Activated CD4-positive, alpha-beta T cell treated with anti-CD3 and anti-CD28 coated beads for 36 hours (primary cell): ENCODE results near the gene TMEM127. TPM values are rescaled to one million over a fixed set of nuclear protein-coding genes. Genes with fewer than 3 reads are reported as not detected.
A peak's percentile ranks its signal among the peaks of the same experiment; 100 is the strongest.
"Not testable (repeated sequence)": the region's sequence is repeated elsewhere in the genome, so short reads cannot be mapped to it uniquely, and the experiment has no call there.

Source experiments
- ATAC-seq: fragments of 200-7000 bp; cut with Tn5 transposase; one replicate; pipeline ENCODE4 v1.10.0; 2021; ENCODE audit warnings: mild to moderate bottlenecking, moderate library complexity
- CTCF ChIA-PET: fragments of 350-600 bp; sonication (Branson Sonifier 250); formaldehyde crosslinking; loops from one replicate; lab custom pipeline; 2021; ENCODE audit warnings: antibody characterized with exemption; lab: Charles Lee
- POLR2A ChIA-PET: fragments of 350-600 bp; sonication (Branson Sonifier 250); formaldehyde crosslinking; loops from one replicate; lab custom pipeline; 2021; ENCODE audit warnings: antibody characterized with exemption, inconsistent platforms; lab: Charles Lee
- DNase-seq: peaks from one replicate; pipeline ENCODE4 v3.0.0-alpha.2; 2020
- H3K27ac Mint-ChIP-seq: one replicate; pipeline ENCODE4 v1.8.0; 2021; ENCODE audit warnings: mixed read lengths
- H3K27me3 Mint-ChIP-seq: one replicate; pipeline ENCODE4 v1.8.0; 2021; ENCODE audit warnings: mixed read lengths
- H3K36me3 Mint-ChIP-seq: one replicate; pipeline ENCODE4 v1.8.0; 2021; ENCODE audit warnings: low read depth, mixed read lengths
- H3K4me1 Mint-ChIP-seq: one replicate; pipeline ENCODE4 v1.8.0; 2021; ENCODE audit warnings: mixed read lengths
- H3K4me3 Mint-ChIP-seq: one replicate; pipeline ENCODE4 v1.8.0; 2021; ENCODE audit warnings: mild to moderate bottlenecking, moderate library complexity, mixed read lengths
- H3K9me3 Mint-ChIP-seq: one replicate; pipeline ENCODE4 v1.8.0; 2021; ENCODE audit warnings: low read depth, mixed read lengths
- intact Hi-C, 2 experiments: fragments of 100-400 bp; cut with DNase I in 1 of 2; cut with micrococcal nuclease in 1 of 2; formaldehyde crosslinking; loops; one replicate each; pipeline versions ENCODE4 v1.14.2 to v1.15.1; 2022 to 2024; cut with DNase I, micrococcal nuclease
- total RNA-seq, 2 experiments: library from RNA; stranded (reverse); gene quantifications; one replicate each; pipeline ENCODE4 v1.2.3, GENCODE V29; 2021

TMEM127 gene
- total RNA-seq, 2 experiments from 2014 or later = 16.6 to 17.9 TPM

GRCh38 chr2:96294271-96294670 is 28.5 kb upstream of the TMEM127 start:
- ATAC-seq, DNase-seq, H3K9me3 Mint-ChIP-seq, intact Hi-C loops, H3K27me3 Mint-ChIP-seq, H3K4me1 Mint-ChIP-seq, H3K27ac Mint-ChIP-seq, H3K4me3 Mint-ChIP-seq: not testable (repeated sequence)
- peaks cover 86% of the 10 kb centered on the region for H3K36me3 Mint-ChIP-seq
- CTCF ChIA-PET = interaction anchor here (1.6 kb wide), 1 partner anchor 213 kb away, joined by 4 read pairs; no protein-coding TSS in a partner anchor
- POLR2A ChIA-PET = interaction anchor here (0.7 to 1.0 kb wide), 2 partner anchors 11 to 31 kb away, joined by 3 to 4 read pairs; partner anchors contain the start of gene ITPRIPL1

DNA sequence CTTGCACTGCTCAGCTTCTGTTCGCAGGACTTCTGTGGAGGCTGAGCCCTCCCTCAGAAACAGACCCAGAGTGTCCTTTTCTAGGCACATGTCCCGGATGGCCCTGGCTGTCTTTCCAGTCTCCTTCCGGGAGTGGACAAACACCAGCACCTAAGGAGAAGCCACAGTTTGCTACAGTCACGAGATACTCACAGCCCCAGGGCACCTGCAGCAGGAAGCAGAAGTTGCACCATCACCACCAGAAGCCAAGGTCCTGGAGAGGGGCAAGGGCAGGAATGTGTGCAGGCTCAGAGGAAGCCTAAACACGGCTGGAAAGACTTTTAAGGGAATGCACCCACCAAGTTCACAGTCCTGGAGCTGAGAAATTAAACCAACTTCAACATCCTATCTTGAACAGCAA is 26.0 kb upstream of the TMEM127 start:
- H3K9me3 Mint-ChIP-seq = no peaks in the 10 kb centered on the region
- ATAC-seq = no peak
- ChIA-PET CTCF (no interaction called here), POLR2A (no interaction called here)
- no peak for DNase-seq
- no peak overlapping the region for H3K27ac Mint-ChIP-seq
- H3K27me3 Mint-ChIP-seq = no peaks in the 10 kb centered on the region
- intact Hi-C loops = no loop called here
- H3K4me1 Mint-ChIP-seq = peaks cover 4% of the 10 kb centered on the region
- H3K4me3 Mint-ChIP-seq = no peak overlapping the region
- H3K36me3 Mint-ChIP-seq = peaks cover 86% of the 10 kb centered on the region

GRCh38 chr2:96287273-96287856 is 21.6 kb upstream of the TMEM127 start:
- Mint-ChIP-seq H3K9me3 (no peaks in the 10 kb centered on the region), H3K27me3 (no peaks in the 10 kb centered on the region), H3K36me3 (peaks cover 81% of the 10 kb centered on the region), H3K4me3 (no peak overlapping the region), H3K4me1 (peaks cover 4% of the 10 kb centered on the region), H3K27ac (peak overlapping the region; percentile 38)
- DNase-seq = no peak
- POLR2A ChIA-PET = interaction anchor here (0.6 kb wide), 1 partner anchor 232 kb away, joined by 3 read pairs; no protein-coding TSS in a partner anchor
- intact Hi-C loops = no loop called here
- CTCF ChIA-PET = interaction anchor here (0.6 to 1.1 kb wide), 2 partner anchors 113 to 131 kb away, joined by 3 read pairs; no protein-coding TSS in a partner anchor
- ATAC-seq = peak; percentile 51

DNA sequence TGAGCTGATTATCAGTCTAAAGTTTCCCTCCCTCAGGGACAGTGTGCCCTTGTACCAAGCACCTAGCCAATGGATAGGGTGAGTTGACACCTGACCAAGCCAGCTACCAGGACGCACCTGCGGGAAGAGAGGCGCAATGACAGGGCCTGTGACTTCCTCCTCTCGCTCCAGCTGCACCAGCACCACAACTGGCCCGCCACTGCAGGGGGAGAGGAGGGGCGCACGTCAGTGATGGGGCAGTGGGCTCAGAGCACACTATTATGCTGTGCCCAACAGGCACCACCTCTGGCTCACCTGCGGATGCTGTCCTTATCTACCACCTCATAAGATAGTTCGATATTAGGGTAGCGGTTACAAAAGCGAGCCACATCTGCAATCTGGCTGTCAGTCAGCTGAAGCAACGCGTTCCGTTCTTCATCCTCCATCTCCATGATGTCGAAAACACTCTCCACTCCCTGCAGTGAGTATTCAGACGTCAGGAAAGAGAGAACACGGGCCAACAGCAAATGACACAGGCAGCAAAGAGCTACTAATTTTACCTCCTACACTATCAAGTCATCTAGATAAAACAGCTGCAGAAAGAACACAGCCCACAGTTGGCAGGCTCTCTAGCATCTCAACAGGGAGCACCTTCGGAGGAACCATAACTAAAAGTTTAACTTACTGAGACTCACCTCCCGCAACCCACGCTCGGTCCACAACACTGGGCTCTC is 11.1 kb upstream of the TMEM127 start:
- Mint-ChIP-seq H3K4me1 (no peaks in the 10 kb centered on the region), H3K4me3 (no peak overlapping the region), H3K27ac (no peak overlapping the region), H3K36me3 (peaks cover 65% of the 10 kb centered on the region), H3K27me3 (no peaks in the 10 kb centered on the region), H3K9me3 (no peaks in the 10 kb centered on the region)
- POLR2A ChIA-PET = no interaction called here
- intact Hi-C loops = no loop called here
- CTCF ChIA-PET = interaction anchor here (0.6 to 1.0 kb wide), 3 partner anchors 23 to 164 kb away, joined by 3 to 4 read pairs (median 3); no protein-coding TSS in a partner anchor
- no peak for DNase-seq
- ATAC-seq = no peak

DNA sequence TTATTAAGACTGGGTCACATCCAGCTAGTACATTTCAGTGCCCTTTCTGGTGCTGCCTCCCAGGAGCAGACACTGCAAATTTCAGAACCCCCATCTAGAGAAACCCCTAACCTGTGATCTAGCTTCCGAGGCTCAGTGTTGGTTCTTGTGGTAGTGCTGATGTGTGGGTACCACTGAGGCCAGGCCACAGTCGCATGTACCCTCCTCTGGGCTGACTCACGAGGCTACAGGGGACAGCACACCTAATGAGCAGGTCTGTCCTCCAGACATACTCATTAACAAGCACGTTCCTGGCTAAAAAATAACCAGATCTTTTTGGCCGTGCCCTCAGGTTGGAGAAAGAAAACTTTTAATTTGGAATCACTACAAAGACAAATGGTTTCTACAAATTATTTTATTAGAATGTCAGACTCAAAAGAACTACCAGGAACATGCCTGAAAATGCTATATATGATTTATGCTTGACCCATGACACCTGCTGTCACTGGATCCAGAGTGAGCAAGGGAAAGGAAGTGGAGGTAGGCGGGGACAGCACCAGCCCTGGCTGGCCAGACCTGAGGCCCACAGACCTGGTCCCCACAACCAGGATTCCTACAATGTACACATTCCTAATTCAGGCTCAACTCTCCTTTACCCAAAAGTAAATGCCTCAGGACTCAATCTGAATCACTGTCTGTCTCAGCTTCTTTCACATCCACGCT is 8.7 kb upstream of the TMEM127 start:
- Mint-ChIP-seq H3K27ac (peak overlapping the region; percentile 26), H3K36me3 (peaks cover 60% of the 10 kb centered on the region), H3K4me3 (no peak overlapping the region), H3K9me3 (no peaks in the 10 kb centered on the region), H3K27me3 (no peaks in the 10 kb centered on the region), H3K4me1 (no peaks in the 10 kb centered on the region)
- no peak for ATAC-seq
- ChIA-PET CTCF (interaction anchor here (0.5 to 1.7 kb wide), 3 partner anchors 20 to 457 kb away, joined by 3 read pairs; no protein-coding TSS in a partner anchor), POLR2A (no interaction called here)
- no peak for DNase-seq
- intact Hi-C loops = no loop called here

DNA sequence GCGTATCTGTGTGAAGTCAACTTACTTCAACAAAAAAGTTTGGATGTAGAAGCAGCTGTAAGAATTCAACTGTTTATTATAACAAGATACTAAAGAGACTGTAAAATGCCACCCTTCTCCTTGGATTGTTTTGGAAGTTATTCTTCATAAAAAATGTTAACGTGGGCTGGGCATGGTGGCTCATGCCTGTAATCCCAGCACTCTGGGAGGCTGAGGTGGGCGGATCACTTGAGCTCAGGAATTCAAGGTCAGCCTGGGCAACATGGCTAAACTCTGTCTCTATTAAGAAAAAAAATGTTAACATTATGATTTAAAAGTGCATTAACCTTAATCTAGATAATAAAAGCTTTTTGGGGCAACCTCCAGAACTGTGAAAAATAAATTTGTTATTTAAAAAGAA is 8.0 kb upstream of the TMEM127 start:
- peaks cover 3% of the 10 kb centered on the region for H3K4me1 Mint-ChIP-seq
- H3K36me3 Mint-ChIP-seq = peaks cover 59% of the 10 kb centered on the region
- intact Hi-C loops = loop anchor here in 1 of 2 experiments (2.0 kb wide), 1 partner anchor 15 kb away; no protein-coding TSS in a partner anchor
- H3K27ac Mint-ChIP-seq = no peak overlapping the region
- DNase-seq = no peak
- no peak for ATAC-seq
- POLR2A ChIA-PET = interaction anchor here (0.7 kb wide), 1 partner anchor 23 kb away, joined by 3 read pairs; no protein-coding TSS in a partner anchor
- CTCF ChIA-PET = interaction anchor here (1.0 to 1.7 kb wide), 2 partner anchors 19 to 24 kb away, joined by 3 read pairs; no protein-coding TSS in a partner anchor
- no peaks in the 10 kb centered on the region for H3K9me3 Mint-ChIP-seq
- H3K27me3 Mint-ChIP-seq = no peaks in the 10 kb centered on the region
- H3K4me3 Mint-ChIP-seq = no peak overlapping the region

GRCh38 chr2:96271995-96272394 is 6.2 kb upstream of the TMEM127 start:
- ATAC-seq (no peak), DNase-seq (no peak)
- no peaks in the 10 kb centered on the region for H3K9me3 Mint-ChIP-seq
- H3K4me1 Mint-ChIP-seq = peaks cover 20% of the 10 kb centered on the region
- H3K4me3 Mint-ChIP-seq = no peak overlapping the region
- intact Hi-C loops = loop anchor here in 1 of 2 experiments (2.0 kb wide), 1 partner anchor 17 kb away; no protein-coding TSS in a partner anchor
- POLR2A ChIA-PET = no interaction called here
- H3K27ac Mint-ChIP-seq = no peak overlapping the region
- peaks cover 58% of the 10 kb centered on the region for H3K36me3 Mint-ChIP-seq
- CTCF ChIA-PET = interaction anchor here (0.6 to 1.0 kb wide), 5 partner anchors 29 to 198 kb away, joined by 3 read pairs; partner anchors contain the start of gene STARD7
- no peaks in the 10 kb centered on the region for H3K27me3 Mint-ChIP-seq

- Mint-ChIP-seq H3K36me3 (peaks cover 39% of the 10 kb centered on the region), H3K27me3 (no peaks in the 10 kb centered on the region), H3K4me3 (peak overlapping the region; percentile 99), H3K4me1 (peaks cover 45% of the 10 kb centered on the region), H3K27ac (peak overlapping the region; percentile 92), H3K9me3 (no peaks in the 10 kb centered on the region)
- DNase-seq (peak; percentile 78), ATAC-seq (peak; percentile 33)
- ChIA-PET POLR2A (interaction anchor here (0.5 to 1.2 kb wide), 6 partner anchors 25 to 269 kb away, joined by 3 to 7 read pairs (median 4); partner anchors contain the start of gene ARID5A), CTCF (interaction anchor here (0.6 to 1.9 kb wide), 12 partner anchors 16 to 275 kb away, joined by 3 to 10 read pairs (median 5); partner anchors contain the start of genes ASTL and STARD7)
- intact Hi-C loops = loop anchor here (2.0 to 10.0 kb wide), 9 partner anchors 57 to 1397 kb away; partner anchors contain the start of genes ACTR1B (in 1 of the 2), ADRA2B (in 1 of the 2), ANKRD36C (in 1 of the 2) and C2orf92 (in 1 of the 2)
Observed at GRCh38 chr2:96267159-96267971, 1.6 kb upstream of the TMEM127 start.

DNA sequence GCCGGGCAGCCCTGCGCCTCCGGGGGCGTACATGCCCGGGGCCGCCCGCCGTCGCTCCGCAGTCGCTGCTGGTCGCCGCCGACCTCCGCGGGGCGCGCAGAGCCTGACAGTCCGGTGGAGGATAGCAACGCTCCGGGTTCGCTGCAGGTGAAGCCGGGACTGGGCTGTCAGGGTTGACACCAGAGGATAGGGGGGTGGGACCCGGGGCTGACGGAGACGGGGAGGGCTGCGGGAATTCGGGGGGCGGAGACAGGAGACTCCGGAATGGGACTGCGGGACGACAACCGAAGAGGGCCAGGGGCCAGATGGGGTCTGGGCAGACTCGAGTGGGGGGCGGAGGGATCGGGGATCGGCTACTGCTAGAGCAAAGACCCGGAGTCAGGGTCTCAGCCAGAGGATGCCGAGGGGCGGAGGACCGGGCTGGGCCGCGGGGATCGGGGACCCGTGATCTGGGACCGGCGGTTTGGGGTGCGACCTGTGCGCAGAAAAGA is 403 bp downstream of the TMEM127 start:
- ChIA-PET POLR2A (no interaction called here), CTCF (interaction anchor here (1.9 kb wide), 1 partner anchor 10 kb away, joined by 12 read pairs; no protein-coding TSS in a partner anchor)
- H3K27me3 Mint-ChIP-seq = no peaks in the 10 kb centered on the region
- no peak overlapping the region for H3K27ac Mint-ChIP-seq
- ATAC-seq = peak; percentile 7
- H3K4me3 Mint-ChIP-seq = peak overlapping the region; percentile 99
- H3K9me3 Mint-ChIP-seq = no peaks in the 10 kb centered on the region
- peaks cover 63% of the 10 kb centered on the region for H3K4me1 Mint-ChIP-seq
- intact Hi-C loops = loop anchor here (5.0 to 10.0 kb wide), 5 partner anchors 77 to 1399 kb away; partner anchors contain the start of genes ACTR1B (in 1 of the 2), ADRA2B (in 1 of the 2), ANKRD36C (in 1 of the 2) and C2orf92 (in 1 of the 2)
- DNase-seq = peak; percentile 58
- H3K36me3 Mint-ChIP-seq = peaks cover 39% of the 10 kb centered on the region
